Peyer's patch (tissue), 4 donors: ENCODE data around the gene FHL1. TPM values are rescaled to one million over a fixed set of nuclear protein-coding genes. Genes with fewer than 3 reads are reported as not detected.
A peak's percentile ranks its signal among the peaks of the same experiment; 100 is the strongest.

Experiments used
- DNase-seq, 3 donors: peaks; one replicate each; pipeline ENCODE4 v3.0.0-alpha.2; 2017 to 2019
- H3K27ac ChIP-seq, 4 donors: fragments of 200-600 bp; sonication (generic); one replicate each; pipeline ENCODE4 v1.5.1; 2016 to 2019
- H3K27me3 ChIP-seq, 2 donors: fragments of 200-600 bp; sonication (generic); one replicate each; pipeline ENCODE4 v1.5.1; 2019
- H3K36me3 ChIP-seq, 3 donors: fragments of 200-600 bp; sonication (generic); one replicate each; pipeline ENCODE4 v1.5.1; 2016 to 2019
- H3K4me1 ChIP-seq, 4 donors: fragments of 200-600 bp; sonication (generic); one replicate each; pipeline ENCODE4 v1.5.1; 2016 to 2019
- H3K4me3 ChIP-seq, 4 donors: fragments of 200-600 bp; sonication (generic); 1 replicate in 3 of 4; 2 replicates in 1 of 4; pipeline ENCODE4 v1.5.1; 2016 to 2019; ENCODE audit warnings: mild to moderate bottlenecking in 1 of 4
- H3K9me3 ChIP-seq, 4 donors: fragments of 200-600 bp; sonication (generic); one replicate each; pipeline ENCODE4 v1.5.1; 2016 to 2019; ENCODE audit warnings: mild to moderate bottlenecking in 1 of 4
- POLR2A ChIP-seq, 2 donors: fragments of 450-650 bp; IDR thresholded peaks; one replicate each; pipeline ENCODE4 v1.5.1; 2017; ENCODE audit warnings: antibody characterized with exemption in 2 of 2, mild to moderate bottlenecking in 2 of 2, moderate library complexity in 2 of 2
- total RNA-seq, 4 donors: library from RNA; depleted of rRNA; stranded (reverse); fragments of >200 nt; gene quantifications; one replicate each; pipeline ENCODE4 v1.1.0, GENCODE V29; 2016
- TF ChIP-seq, protein P1 (sequence below), 6 experiments: fragments of 450-650 bp in 4 of 6; fragments of 200-600 bp in 2 of 6; sonication (generic) in 1 of 6; IDR thresholded peaks; one replicate each; pipeline ENCODE4 v1.5.1; 2017 to 2019; ENCODE audit warnings: antibody characterized with exemption in 6 of 6, mild to moderate bottlenecking in 3 of 6, moderate library complexity in 1 of 6

Gene FHL1
- total RNA-seq, 4 donors from 2014 or later, result 33.8 to 302 (median 120) TPM

DNA sequence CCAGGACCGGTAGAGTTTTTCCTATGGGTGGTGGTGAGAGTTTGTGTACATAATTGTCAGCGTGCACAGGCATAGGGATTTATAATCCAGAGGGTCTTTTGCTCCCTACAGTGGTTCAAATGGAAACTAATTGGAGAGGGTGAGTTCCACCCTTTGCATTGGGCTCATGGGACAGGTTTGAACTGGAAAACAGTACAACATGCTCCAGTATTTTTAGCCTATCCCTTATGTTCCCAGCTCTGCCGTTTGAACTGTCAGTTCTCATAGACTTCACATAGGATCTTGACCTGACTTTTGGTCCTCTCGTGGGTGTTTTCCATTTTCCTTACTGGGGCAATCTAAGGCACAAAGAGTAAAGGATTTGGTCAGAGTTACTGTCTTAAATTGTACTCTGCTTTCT, 31.8 kb downstream of the FHL1 start:
- no peak overlapping the region for H3K4me3 ChIP-seq
- TF ChIP-seq POLR2A (IDR thresholded peaks at IDR 0.05), result no peak
- TF ChIP-seq, protein P1, sequence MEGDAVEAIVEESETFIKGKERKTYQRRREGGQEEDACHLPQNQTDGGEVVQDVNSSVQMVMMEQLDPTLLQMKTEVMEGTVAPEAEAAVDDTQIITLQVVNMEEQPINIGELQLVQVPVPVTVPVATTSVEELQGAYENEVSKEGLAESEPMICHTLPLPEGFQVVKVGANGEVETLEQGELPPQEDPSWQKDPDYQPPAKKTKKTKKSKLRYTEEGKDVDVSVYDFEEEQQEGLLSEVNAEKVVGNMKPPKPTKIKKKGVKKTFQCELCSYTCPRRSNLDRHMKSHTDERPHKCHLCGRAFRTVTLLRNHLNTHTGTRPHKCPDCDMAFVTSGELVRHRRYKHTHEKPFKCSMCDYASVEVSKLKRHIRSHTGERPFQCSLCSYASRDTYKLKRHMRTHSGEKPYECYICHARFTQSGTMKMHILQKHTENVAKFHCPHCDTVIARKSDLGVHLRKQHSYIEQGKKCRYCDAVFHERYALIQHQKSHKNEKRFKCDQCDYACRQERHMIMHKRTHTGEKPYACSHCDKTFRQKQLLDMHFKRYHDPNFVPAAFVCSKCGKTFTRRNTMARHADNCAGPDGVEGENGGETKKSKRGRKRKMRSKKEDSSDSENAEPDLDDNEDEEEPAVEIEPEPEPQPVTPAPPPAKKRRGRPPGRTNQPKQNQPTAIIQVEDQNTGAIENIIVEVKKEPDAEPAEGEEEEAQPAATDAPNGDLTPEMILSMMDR (IDR thresholded peaks at IDR 0.05), result no peak
- H3K27ac ChIP-seq, result peak overlapping the region in 2 of 4 donors; percentile 8 to 80
- H3K27me3 ChIP-seq, result no peaks in the 10 kb centered on the region
- no peak for DNase-seq
- H3K9me3 ChIP-seq, result no peaks in the 10 kb centered on the region
- no peaks in the 10 kb centered on the region for H3K36me3 ChIP-seq
- H3K4me1 ChIP-seq, result peaks cover 0 to 6% (median 0%) of the 10 kb centered on the region in 4 donors

GRCh38 chrX:136182414-136182813, 35.1 kb downstream of the FHL1 start:
- no peaks in the 10 kb centered on the region for H3K27me3 ChIP-seq
- no peaks in the 10 kb centered on the region for H3K9me3 ChIP-seq
- no peak overlapping the region for H3K4me3 ChIP-seq
- DNase-seq, result no peak
- TF ChIP-seq POLR2A (IDR thresholded peaks at IDR 0.05), result no peak
- TF ChIP-seq, protein P1 (IDR thresholded peaks at IDR 0.05), result no peak
- peak overlapping the region in 1 of 4 donors; percentile 58 for H3K27ac ChIP-seq
- peaks cover 0 to 6% (median 0%) of the 10 kb centered on the region in 4 donors for H3K4me1 ChIP-seq
- H3K36me3 ChIP-seq, result no peaks in the 10 kb centered on the region

GRCh38 chrX:136183172-136183571, 35.8 kb downstream of the FHL1 start:
- H3K9me3 ChIP-seq, result no peaks in the 10 kb centered on the region
- peaks cover 0 to 6% (median 0%) of the 10 kb centered on the region in 4 donors for H3K4me1 ChIP-seq
- H3K36me3 ChIP-seq, result no peaks in the 10 kb centered on the region
- H3K27me3 ChIP-seq, result no peaks in the 10 kb centered on the region
- TF ChIP-seq POLR2A (IDR thresholded peaks at IDR 0.05), result no peak
- TF ChIP-seq, protein P1 (IDR thresholded peaks at IDR 0.05), result no peak
- peak overlapping the region in 1 of 4 donors; percentile 58 for H3K27ac ChIP-seq
- no peak overlapping the region for H3K4me3 ChIP-seq
- no peak for DNase-seq

DNA sequence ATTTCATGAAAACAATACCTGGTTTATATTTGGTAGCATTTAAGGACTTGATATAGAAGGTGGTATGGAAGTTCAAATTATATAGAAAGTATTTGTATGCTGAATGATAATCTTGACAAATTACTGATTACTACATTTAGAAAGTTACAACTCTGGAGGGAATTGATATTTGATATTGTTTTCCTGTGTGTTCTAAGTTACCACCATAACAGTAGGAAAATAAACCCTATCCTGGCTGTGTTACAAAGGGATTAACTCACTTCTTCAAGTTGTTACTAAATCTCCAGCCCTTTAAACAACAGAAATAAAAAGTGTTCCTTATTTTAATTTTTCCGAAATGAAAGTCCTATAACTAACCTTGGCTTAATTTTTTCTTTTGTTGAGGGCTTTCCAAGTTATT, 36.6 kb downstream of the FHL1 start:
- Histone ChIP-seq H3K9me3 (no peaks in the 10 kb centered on the region), H3K27me3 (no peaks in the 10 kb centered on the region), H3K4me1 (peaks cover 0 to 6% (median 0%) of the 10 kb centered on the region in 4 donors), H3K27ac (peak overlapping the region in 1 of 4 donors; percentile 39), H3K36me3 (no peaks in the 10 kb centered on the region), H3K4me3 (no peak overlapping the region)
- DNase-seq, result no peak
- TF ChIP-seq POLR2A (IDR thresholded peaks at IDR 0.05), result no peak
- TF ChIP-seq, protein P1 (IDR thresholded peaks at IDR 0.05), result no peak

GRCh38 chrX:136185401-136186022, 38.2 kb downstream of the FHL1 start:
- no peaks in the 10 kb centered on the region for H3K27me3 ChIP-seq
- H3K9me3 ChIP-seq, result no peaks in the 10 kb centered on the region
- H3K4me3 ChIP-seq, result no peak overlapping the region
- no peaks in the 10 kb centered on the region for H3K36me3 ChIP-seq
- no peak for DNase-seq
- TF ChIP-seq, protein P1 (IDR thresholded peaks at IDR 0.05), result no peak
- TF ChIP-seq POLR2A (IDR thresholded peaks at IDR 0.05), result no peak
- peak overlapping the region in 1 of 4 donors; percentile 48 for H3K27ac ChIP-seq
- H3K4me1 ChIP-seq, result peaks cover 0 to 6% (median 0%) of the 10 kb centered on the region in 4 donors
